GM23338 (cell line): ENCODE results near the gene L2HGDH.

Experiments used
- CREB1 ChIP-seq: fragments of 250-450 bp; sonication (Bioruptor Pico); IDR thresholded peaks from 2 replicates; pipeline ENCODE4 v1.5.0; 2020; ENCODE audit warnings: low read depth, mild to moderate bottlenecking, moderate library complexity
- EZH2 ChIP-seq: fragments of 200-600 bp; sonication (generic); IDR thresholded peaks from one replicate; pipeline ENCODE4 v1.8.0; 2017; ENCODE audit warnings: antibody characterized with exemption, mild to moderate bottlenecking, low read depth; ENCODE audit not compliant: unreplicated experiment
- EZH2phosphoT487 ChIP-seq: fragments of 200-600 bp; sonication (generic); IDR thresholded peaks from one replicate; pipeline ENCODE4 v1.8.1; 2018; ENCODE audit warnings: antibody characterized with exemption; ENCODE audit not compliant: unreplicated experiment
- JUNB ChIP-seq: IDR thresholded peaks from one replicate; pipeline ENCODE4 v1.6.1; 2016; ENCODE audit warnings: antibody characterized with exemption; ENCODE audit not compliant: unreplicated experiment
- NANOG ChIP-seq: IDR thresholded peaks from 2 replicates; pipeline ENCODE4 v1.6.1; 2016; ENCODE audit warnings: antibody characterized with exemption, borderline replicate concordance
- POLR2AphosphoS5 ChIP-seq: IDR thresholded peaks from 2 replicates; pipeline ENCODE4 v1.6.1; 2016; ENCODE audit warnings: antibody characterized with exemption, low read depth
- STAT1 ChIP-seq: IDR thresholded peaks from one replicate; pipeline ENCODE4 v1.6.1; 2016; ENCODE audit warnings: antibody characterized with exemption; ENCODE audit not compliant: unreplicated experiment
- ZNF114 ChIP-seq: fragments of 250-450 bp; sonication (Bioruptor Pico); IDR thresholded peaks from 2 replicates; pipeline ENCODE4 v1.5.0; 2020; ENCODE audit warnings: mild to moderate bottlenecking, moderate library complexity
- ZNF331 ChIP-seq: fragments of 250-450 bp; sonication (Bioruptor Pico); IDR thresholded peaks from 2 replicates; pipeline ENCODE4 v1.5.0; 2020; ENCODE audit warnings: low read depth, mild to moderate bottlenecking, moderate library complexity
- TF ChIP-seq, protein P1 (sequence below), 2 experiments: fragments of 200-600 bp in 1 of 2; sonication (generic) in 1 of 2; conservative IDR thresholded peaks; 2 replicates each; pipeline versions ENCODE4 v1.5.1 to v1.6.1; 2016 to 2017; ENCODE audit warnings: antibody characterized with exemption in 2 of 2, low read depth in 2 of 2, mild to moderate bottlenecking in 2 of 2, moderate library complexity in 1 of 2
- TF ChIP-seq, protein P2 (sequence below): IDR thresholded peaks from one replicate; pipeline ENCODE4 v1.6.1; 2018; ENCODE audit warnings: antibody characterized with exemption; ENCODE audit not compliant: unreplicated experiment
- TF ChIP-seq, protein P3 (sequence below): IDR thresholded peaks from 2 replicates; pipeline ENCODE4 v1.6.1; 2016; ENCODE audit warnings: antibody characterized with exemption
- TF ChIP-seq, protein P4 (sequence below): fragments of 250-450 bp; sonication (Bioruptor Pico); IDR thresholded peaks from 2 replicates; pipeline ENCODE4 v1.5.0; 2020; ENCODE audit warnings: mild to moderate bottlenecking, moderate library complexity

DNA sequence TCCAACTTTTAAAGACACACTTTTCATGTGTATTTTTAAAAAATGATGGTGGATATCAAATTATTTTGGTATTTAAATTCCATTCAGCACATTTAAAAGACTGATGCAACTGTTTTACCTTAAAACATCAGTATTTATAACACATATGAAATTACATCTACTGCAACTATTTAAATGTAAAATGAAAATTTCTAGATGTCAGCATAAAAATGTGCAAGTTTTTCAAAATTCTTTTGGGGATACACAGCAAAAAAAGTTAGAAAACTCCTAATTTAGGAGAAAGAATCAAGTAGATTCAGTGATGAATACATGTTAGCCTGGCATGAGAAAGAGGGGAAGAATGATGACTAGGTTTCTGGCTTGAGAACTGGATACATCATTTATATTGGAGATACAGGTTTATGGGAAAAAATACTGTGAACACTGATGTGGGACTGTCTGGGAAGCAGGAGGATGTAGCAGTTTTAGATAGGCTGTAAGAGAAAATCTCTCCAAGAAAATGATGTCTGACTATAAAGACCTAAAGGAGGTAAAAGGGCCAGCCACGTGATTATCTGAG is 89.9 kb downstream of the L2HGDH start:
- no peak for TF ChIP-seq POLR2AphosphoS5
- no peak for TF ChIP-seq EZH2phosphoT487
- no peak for TF ChIP-seq EZH2
- TF ChIP-seq, protein P1, sequence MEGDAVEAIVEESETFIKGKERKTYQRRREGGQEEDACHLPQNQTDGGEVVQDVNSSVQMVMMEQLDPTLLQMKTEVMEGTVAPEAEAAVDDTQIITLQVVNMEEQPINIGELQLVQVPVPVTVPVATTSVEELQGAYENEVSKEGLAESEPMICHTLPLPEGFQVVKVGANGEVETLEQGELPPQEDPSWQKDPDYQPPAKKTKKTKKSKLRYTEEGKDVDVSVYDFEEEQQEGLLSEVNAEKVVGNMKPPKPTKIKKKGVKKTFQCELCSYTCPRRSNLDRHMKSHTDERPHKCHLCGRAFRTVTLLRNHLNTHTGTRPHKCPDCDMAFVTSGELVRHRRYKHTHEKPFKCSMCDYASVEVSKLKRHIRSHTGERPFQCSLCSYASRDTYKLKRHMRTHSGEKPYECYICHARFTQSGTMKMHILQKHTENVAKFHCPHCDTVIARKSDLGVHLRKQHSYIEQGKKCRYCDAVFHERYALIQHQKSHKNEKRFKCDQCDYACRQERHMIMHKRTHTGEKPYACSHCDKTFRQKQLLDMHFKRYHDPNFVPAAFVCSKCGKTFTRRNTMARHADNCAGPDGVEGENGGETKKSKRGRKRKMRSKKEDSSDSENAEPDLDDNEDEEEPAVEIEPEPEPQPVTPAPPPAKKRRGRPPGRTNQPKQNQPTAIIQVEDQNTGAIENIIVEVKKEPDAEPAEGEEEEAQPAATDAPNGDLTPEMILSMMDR (conservative IDR thresholded peaks at IDR 0.05; ENCODE audit: low read depth in 2 of 2): no peak
- no peak for TF ChIP-seq CREB1
- TF ChIP-seq ZNF114 (CRISPR knock-in tag): no peak
- TF ChIP-seq, protein P2, sequence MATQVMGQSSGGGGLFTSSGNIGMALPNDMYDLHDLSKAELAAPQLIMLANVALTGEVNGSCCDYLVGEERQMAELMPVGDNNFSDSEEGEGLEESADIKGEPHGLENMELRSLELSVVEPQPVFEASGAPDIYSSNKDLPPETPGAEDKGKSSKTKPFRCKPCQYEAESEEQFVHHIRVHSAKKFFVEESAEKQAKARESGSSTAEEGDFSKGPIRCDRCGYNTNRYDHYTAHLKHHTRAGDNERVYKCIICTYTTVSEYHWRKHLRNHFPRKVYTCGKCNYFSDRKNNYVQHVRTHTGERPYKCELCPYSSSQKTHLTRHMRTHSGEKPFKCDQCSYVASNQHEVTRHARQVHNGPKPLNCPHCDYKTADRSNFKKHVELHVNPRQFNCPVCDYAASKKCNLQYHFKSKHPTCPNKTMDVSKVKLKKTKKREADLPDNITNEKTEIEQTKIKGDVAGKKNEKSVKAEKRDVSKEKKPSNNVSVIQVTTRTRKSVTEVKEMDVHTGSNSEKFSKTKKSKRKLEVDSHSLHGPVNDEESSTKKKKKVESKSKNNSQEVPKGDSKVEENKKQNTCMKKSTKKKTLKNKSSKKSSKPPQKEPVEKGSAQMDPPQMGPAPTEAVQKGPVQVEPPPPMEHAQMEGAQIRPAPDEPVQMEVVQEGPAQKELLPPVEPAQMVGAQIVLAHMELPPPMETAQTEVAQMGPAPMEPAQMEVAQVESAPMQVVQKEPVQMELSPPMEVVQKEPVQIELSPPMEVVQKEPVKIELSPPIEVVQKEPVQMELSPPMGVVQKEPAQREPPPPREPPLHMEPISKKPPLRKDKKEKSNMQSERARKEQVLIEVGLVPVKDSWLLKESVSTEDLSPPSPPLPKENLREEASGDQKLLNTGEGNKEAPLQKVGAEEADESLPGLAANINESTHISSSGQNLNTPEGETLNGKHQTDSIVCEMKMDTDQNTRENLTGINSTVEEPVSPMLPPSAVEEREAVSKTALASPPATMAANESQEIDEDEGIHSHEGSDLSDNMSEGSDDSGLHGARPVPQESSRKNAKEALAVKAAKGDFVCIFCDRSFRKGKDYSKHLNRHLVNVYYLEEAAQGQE: no peak
- TF ChIP-seq JUNB: no peak
- TF ChIP-seq, protein P3, sequence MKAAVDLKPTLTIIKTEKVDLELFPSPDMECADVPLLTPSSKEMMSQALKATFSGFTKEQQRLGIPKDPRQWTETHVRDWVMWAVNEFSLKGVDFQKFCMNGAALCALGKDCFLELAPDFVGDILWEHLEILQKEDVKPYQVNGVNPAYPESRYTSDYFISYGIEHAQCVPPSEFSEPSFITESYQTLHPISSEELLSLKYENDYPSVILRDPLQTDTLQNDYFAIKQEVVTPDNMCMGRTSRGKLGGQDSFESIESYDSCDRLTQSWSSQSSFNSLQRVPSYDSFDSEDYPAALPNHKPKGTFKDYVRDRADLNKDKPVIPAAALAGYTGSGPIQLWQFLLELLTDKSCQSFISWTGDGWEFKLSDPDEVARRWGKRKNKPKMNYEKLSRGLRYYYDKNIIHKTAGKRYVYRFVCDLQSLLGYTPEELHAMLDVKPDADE: no peak
- no peak for TF ChIP-seq STAT1
- TF ChIP-seq NANOG: no peak
- TF ChIP-seq, protein P4, sequence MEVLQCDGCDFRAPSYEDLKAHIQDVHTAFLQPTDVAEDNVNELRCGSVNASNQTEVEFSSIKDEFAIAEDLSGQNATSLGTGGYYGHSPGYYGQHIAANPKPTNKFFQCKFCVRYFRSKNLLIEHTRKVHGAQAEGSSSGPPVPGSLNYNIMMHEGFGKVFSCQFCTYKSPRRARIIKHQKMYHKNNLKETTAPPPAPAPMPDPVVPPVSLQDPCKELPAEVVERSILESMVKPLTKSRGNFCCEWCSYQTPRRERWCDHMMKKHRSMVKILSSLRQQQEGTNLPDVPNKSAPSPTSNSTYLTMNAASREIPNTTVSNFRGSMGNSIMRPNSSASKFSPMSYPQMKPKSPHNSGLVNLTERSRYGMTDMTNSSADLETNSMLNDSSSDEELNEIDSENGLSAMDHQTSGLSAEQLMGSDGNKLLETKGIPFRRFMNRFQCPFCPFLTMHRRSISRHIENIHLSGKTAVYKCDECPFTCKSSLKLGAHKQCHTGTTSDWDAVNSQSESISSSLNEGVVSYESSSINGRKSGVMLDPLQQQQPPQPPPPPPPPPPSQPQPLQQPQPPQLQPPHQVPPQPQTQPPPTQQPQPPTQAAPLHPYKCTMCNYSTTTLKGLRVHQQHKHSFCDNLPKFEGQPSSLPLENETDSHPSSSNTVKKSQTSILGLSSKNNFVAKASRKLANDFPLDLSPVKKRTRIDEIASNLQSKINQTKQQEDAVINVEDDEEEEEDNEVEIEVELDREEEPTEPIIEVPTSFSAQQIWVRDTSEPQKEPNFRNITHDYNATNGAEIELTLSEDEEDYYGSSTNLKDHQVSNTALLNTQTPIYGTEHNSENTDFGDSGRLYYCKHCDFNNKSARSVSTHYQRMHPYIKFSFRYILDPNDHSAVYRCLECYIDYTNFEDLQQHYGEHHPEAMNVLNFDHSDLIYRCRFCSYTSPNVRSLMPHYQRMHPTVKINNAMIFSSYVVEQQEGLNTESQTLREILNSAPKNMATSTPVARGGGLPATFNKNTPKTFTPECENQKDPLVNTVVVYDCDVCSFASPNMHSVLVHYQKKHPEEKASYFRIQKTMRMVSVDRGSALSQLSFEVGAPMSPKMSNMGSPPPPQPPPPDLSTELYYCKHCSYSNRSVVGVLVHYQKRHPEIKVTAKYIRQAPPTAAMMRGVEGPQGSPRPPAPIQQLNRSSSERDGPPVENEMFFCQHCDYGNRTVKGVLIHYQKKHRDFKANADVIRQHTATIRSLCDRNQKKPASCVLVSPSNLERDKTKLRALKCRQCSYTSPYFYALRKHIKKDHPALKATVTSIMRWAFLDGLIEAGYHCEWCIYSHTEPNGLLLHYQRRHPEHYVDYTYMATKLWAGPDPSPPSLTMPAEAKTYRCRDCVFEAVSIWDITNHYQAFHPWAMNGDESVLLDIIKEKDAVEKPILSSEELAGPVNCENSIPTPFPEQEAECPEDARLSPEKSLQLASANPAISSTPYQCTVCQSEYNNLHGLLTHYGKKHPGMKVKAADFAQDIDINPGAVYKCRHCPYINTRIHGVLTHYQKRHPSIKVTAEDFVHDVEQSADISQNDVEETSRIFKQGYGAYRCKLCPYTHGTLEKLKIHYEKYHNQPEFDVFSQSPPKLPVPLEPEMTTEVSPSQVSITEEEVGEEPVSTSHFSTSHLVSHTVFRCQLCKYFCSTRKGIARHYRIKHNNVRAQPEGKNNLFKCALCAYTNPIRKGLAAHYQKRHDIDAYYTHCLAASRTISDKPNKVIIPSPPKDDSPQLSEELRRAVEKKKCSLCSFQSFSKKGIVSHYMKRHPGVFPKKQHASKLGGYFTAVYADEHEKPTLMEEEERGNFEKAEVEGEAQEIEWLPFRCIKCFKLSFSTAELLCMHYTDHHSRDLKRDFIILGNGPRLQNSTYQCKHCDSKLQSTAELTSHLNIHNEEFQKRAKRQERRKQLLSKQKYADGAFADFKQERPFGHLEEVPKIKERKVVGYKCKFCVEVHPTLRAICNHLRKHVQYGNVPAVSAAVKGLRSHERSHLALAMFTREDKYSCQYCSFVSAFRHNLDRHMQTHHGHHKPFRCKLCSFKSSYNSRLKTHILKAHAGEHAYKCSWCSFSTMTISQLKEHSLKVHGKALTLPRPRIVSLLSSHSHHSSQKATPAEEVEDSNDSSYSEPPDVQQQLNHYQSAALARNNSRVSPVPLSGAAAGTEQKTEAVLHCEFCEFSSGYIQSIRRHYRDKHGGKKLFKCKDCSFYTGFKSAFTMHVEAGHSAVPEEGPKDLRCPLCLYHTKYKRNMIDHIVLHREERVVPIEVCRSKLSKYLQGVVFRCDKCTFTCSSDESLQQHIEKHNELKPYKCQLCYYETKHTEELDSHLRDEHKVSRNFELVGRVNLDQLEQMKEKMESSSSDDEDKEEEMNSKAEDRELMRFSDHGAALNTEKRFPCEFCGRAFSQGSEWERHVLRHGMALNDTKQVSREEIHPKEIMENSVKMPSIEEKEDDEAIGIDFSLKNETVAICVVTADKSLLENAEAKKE (CRISPR knock-in tag): no peak
- TF ChIP-seq ZNF331: no peak
